SU-DHL-6 (cell line): ENCODE results near the gene PLCB1.

ENCODE experiments used
- H2AFZ ChIP-seq: fragments of 200-600 bp; sonication (generic); 2 replicates; pipeline ENCODE4 v1.6.1; 2014; ENCODE audit warnings: low read depth, mild to moderate bottlenecking, moderate library complexity, mixed read lengths, antibody characterized with exemption, low read length; ENCODE audit not compliant: severe bottlenecking
- H3F3A ChIP-seq: fragments of 200-600 bp; shearing (Covaris generic); 2 replicates; pipeline ENCODE4 v1.6.0; 2016; ENCODE audit warnings: antibody characterized with exemption, mild to moderate bottlenecking; ENCODE audit not compliant: insufficient read depth
- H3K27ac ChIP-seq: fragments of 200-600 bp; sonication (generic); 2 replicates; pipeline ENCODE4 v1.5.1; 2016; ENCODE audit warnings: low read depth, mild to moderate bottlenecking, low read length, moderate library complexity, mixed read lengths
- H3K27me3 ChIP-seq: fragments of 200-600 bp; sonication (generic), shearing (Covaris generic); 2 replicates; pipeline ENCODE4 v1.6.0; 2014; ENCODE audit warnings: mild to moderate bottlenecking, low read length
- H3K36me3 ChIP-seq: fragments of 200-600 bp; sonication (generic); 2 replicates; pipeline ENCODE4 v1.6.1; 2014; ENCODE audit warnings: mild to moderate bottlenecking, low read length, mixed read lengths
- H3K4me2 ChIP-seq: fragments of 300-600, 200-600 bp; shearing (Covaris generic), sonication (generic); 2 replicates; pipeline ENCODE4 v1.6.0; 2014; ENCODE audit warnings: low read length, low read depth, mild to moderate bottlenecking; ENCODE audit not compliant: poor library complexity, severe bottlenecking
- H3K4me3 ChIP-seq: fragments of 200-600 bp; sonication (generic); 2 replicates; pipeline ENCODE4 v1.5.1; 2014; ENCODE audit warnings: antibody characterized with exemption, low read length, mild to moderate bottlenecking, mixed read lengths; ENCODE audit not compliant: insufficient read depth, poor library complexity, severe bottlenecking
- H3K79me2 ChIP-seq: fragments of 200-600 bp; sonication (generic); 2 replicates; pipeline ENCODE4 v1.6.1; 2014; ENCODE audit warnings: mild to moderate bottlenecking, low read length, moderate library complexity; ENCODE audit not compliant: insufficient read depth
- H3K9ac ChIP-seq: fragments of 200-600 bp; sonication (generic); 2 replicates; pipeline ENCODE4 v1.7.0; 2014; ENCODE audit warnings: mild to moderate bottlenecking, low read length
- H3K9me2 ChIP-seq: fragments of 200-600 bp; sonication (generic); replicated peaks from 2 replicates; pipeline ENCODE4 v1.6.1; 2014; ENCODE audit warnings: low read length; ENCODE audit not compliant: insufficient read depth
- H3K9me3 ChIP-seq: fragments of 200-600 bp; sonication (generic); 2 replicates; pipeline ENCODE4 v1.6.1; 2014; ENCODE audit warnings: low read length, mixed read lengths; ENCODE audit not compliant: insufficient read depth
- H4K20me1 ChIP-seq: fragments of 200-600 bp; sonication (generic); 2 replicates; pipeline ENCODE4 v1.6.1; 2014; ENCODE audit warnings: low read depth, mild to moderate bottlenecking, antibody characterized with exemption, low read length, moderate library complexity, mixed read lengths
- CTCF ChIP-seq: fragments of 200-600 bp; sonication (generic); IDR thresholded peaks from one replicate; pipeline ENCODE4 v1.5.1; 2017; ENCODE audit warnings: antibody characterized with exemption, mild to moderate bottlenecking, low read length, moderate library complexity; ENCODE audit not compliant: insufficient read depth, poor library complexity, severe bottlenecking
- EZH2phosphoT487 ChIP-seq: fragments of 200-600 bp; sonication (generic), shearing (Covaris generic); conservative IDR thresholded peaks from 2 replicates; pipeline ENCODE4 v1.6.1; 2018; ENCODE audit warnings: mild to moderate bottlenecking, antibody characterized with exemption, low read length, moderate library complexity, mixed read lengths

PLCB1 gene

GRCh38 chr20:8151372-8151771 is 19.3 kb downstream of the PLCB1 start:
- H3K36me3 ChIP-seq, result no peaks in the 10 kb centered on the region
- H3F3A ChIP-seq, result no peaks in the 10 kb centered on the region
- no peaks in the 10 kb centered on the region for H3K27me3 ChIP-seq
- no peak for TF ChIP-seq EZH2phosphoT487
- TF ChIP-seq CTCF, result no peak
- no peak overlapping the region for H3K4me3 ChIP-seq
- H3K27ac ChIP-seq, result no peak overlapping the region
- H3K9me2 ChIP-seq, result no peaks in the 10 kb centered on the region; the same call in 1 of the 2 replicates
- no peaks in the 10 kb centered on the region for H3K79me2 ChIP-seq
- H2AFZ ChIP-seq, result no peak overlapping the region
- H4K20me1 ChIP-seq, result no peaks in the 10 kb centered on the region
- no peaks in the 10 kb centered on the region for H3K9me3 ChIP-seq
- H3K9ac ChIP-seq, result no peak overlapping the region
- H3K4me2 ChIP-seq, result no peak overlapping the region

GRCh38 chr20:8152183-8152582 is 20.1 kb downstream of the PLCB1 start:
- Histone ChIP-seq H3K27ac (no peak overlapping the region), H3F3A (no peaks in the 10 kb centered on the region), H3K4me2 (no peak overlapping the region), H3K9me2 (no peaks in the 10 kb centered on the region; the same call in 1 of the 2 replicates), H3K79me2 (no peaks in the 10 kb centered on the region), H2AFZ (no peak overlapping the region), H3K9me3 (no peaks in the 10 kb centered on the region), H4K20me1 (no peaks in the 10 kb centered on the region), H3K4me3 (no peak overlapping the region), H3K27me3 (no peaks in the 10 kb centered on the region), H3K9ac (no peak overlapping the region), H3K36me3 (no peaks in the 10 kb centered on the region)
- no peak for TF ChIP-seq CTCF
- TF ChIP-seq EZH2phosphoT487, result no peak

- H4K20me1 ChIP-seq, result no peaks in the 10 kb centered on the region
- H3K27me3 ChIP-seq, result no peaks in the 10 kb centered on the region
- no peak overlapping the region for H2AFZ ChIP-seq
- no peaks in the 10 kb centered on the region; the same call in 1 of the 2 replicates for H3K9me2 ChIP-seq
- no peak for TF ChIP-seq CTCF
- no peak for TF ChIP-seq EZH2phosphoT487
- H3F3A ChIP-seq, result no peaks in the 10 kb centered on the region
- no peak overlapping the region for H3K9ac ChIP-seq
- no peak overlapping the region for H3K4me2 ChIP-seq
- no peak overlapping the region for H3K4me3 ChIP-seq
- no peak overlapping the region for H3K27ac ChIP-seq
- H3K9me3 ChIP-seq, result no peaks in the 10 kb centered on the region
- no peaks in the 10 kb centered on the region for H3K79me2 ChIP-seq
- H3K36me3 ChIP-seq, result no peaks in the 10 kb centered on the region
These were observed 20.8 kb downstream of the PLCB1 start for GRCh38 chr20:8152847-8153246.
